Stimulated activated naive CD8-positive, alpha-beta T cell treated with anti-CD3 and anti-CD28 coated beads, Interleukin-15, Interleukin-2, amounts not matched to agents 100 ng/mL and 50 ng/mL, for 24 hours (primary cell): Measurements from ENCODE around the gene SPRY2.

Source experiments
- H3K27ac Mint-ChIP-seq: one replicate; pipeline ENCODE4 v1.8.0; 2021; ENCODE audit warnings: mild to moderate bottlenecking, mixed read lengths
- H3K27me3 Mint-ChIP-seq: one replicate; pipeline ENCODE4 v1.8.0; 2021; ENCODE audit warnings: mixed read lengths
- H3K36me3 Mint-ChIP-seq: one replicate; pipeline ENCODE4 v1.8.0; 2021; ENCODE audit warnings: low read depth, mixed read lengths
- H3K4me1 Mint-ChIP-seq: one replicate; pipeline ENCODE4 v1.8.0; 2021; ENCODE audit warnings: low read depth, mixed read lengths
- H3K4me3 Mint-ChIP-seq: one replicate; pipeline ENCODE4 v1.8.0; 2021; ENCODE audit warnings: mild to moderate bottlenecking, mixed read lengths
- H3K9me3 Mint-ChIP-seq: one replicate; pipeline ENCODE4 v1.8.0; 2021; ENCODE audit warnings: mixed read lengths

Gene SPRY2, protein sequence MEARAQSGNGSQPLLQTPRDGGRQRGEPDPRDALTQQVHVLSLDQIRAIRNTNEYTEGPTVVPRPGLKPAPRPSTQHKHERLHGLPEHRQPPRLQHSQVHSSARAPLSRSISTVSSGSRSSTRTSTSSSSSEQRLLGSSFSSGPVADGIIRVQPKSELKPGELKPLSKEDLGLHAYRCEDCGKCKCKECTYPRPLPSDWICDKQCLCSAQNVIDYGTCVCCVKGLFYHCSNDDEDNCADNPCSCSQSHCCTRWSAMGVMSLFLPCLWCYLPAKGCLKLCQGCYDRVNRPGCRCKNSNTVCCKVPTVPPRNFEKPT

DNA sequence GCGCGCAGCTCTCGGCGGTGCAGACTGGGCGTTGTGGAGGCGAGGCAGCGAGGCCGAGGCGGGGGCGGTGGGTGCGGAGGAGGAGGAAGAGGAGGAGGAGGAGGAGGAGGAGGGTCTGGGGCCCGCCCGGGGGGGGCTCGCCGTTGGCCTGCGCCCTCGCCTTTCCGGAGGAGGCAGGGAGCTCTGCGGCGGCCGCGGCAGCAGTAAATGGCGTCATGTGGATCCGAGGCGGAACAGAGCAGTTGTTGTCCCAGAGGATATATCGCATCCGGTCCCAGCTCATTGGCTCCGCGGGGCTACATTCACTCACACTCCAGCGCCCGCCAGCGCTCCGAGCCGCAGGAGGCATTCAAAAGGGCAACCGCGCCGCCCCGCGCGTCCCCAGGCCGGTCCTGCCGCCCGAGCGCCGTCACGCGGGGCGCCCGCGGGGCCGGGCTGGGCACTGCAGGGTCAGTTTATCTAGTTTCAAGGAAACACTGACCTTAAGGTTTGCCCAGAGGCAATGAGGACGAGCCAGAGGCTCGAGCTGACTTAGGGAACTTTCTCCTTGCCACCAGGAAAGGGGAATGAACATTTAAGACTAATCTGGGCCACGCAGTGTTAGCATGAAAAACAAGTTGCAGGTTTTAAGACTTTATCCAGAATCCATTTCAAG lies at the start of gene SPRY2:
Gene SPRY2, minus strand, starts transcription at position 26 of the 655 bp plus-strand sequence. CDS start 3,421 bp downstream, outside the sequence.
- Mint-ChIP-seq H3K27me3 (peaks cover 50% of the 10 kb centered on the region), H3K4me1 (peaks cover 19% of the 10 kb centered on the region), H3K27ac (no peak within 1 kb of the TSS), H3K9me3 (no peaks in the 10 kb centered on the region), H3K36me3 (no peaks in the 10 kb centered on the region), H3K4me3 (peak within 1 kb of the TSS; percentile 74)

DNA sequence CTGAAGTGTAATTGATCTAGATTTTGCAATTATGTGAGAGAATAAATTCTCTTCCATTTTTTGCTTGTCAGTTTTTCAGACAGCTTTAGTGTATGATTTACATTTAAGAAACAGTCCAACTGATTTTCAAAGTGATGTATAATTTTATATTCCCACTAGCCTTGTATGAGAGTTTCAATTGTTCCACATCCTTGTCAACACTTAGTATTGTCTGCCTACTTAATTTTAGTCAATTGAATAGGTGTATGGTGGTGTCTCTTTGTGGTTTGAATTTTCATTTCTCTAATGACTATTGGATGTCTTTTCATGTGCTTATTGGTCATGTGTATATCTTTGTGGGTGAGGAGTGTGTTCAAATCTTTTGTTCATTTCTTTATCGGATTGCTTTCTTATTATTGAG lies 49.4 kb upstream of the SPRY2 start:
- Mint-ChIP-seq H3K4me1 (peaks cover 8% of the 10 kb centered on the region), H3K36me3 (no peaks in the 10 kb centered on the region), H3K27ac (no peak overlapping the region), H3K4me3 (no peak overlapping the region), H3K9me3 (peaks cover 10% of the 10 kb centered on the region), H3K27me3 (no peaks in the 10 kb centered on the region)

DNA sequence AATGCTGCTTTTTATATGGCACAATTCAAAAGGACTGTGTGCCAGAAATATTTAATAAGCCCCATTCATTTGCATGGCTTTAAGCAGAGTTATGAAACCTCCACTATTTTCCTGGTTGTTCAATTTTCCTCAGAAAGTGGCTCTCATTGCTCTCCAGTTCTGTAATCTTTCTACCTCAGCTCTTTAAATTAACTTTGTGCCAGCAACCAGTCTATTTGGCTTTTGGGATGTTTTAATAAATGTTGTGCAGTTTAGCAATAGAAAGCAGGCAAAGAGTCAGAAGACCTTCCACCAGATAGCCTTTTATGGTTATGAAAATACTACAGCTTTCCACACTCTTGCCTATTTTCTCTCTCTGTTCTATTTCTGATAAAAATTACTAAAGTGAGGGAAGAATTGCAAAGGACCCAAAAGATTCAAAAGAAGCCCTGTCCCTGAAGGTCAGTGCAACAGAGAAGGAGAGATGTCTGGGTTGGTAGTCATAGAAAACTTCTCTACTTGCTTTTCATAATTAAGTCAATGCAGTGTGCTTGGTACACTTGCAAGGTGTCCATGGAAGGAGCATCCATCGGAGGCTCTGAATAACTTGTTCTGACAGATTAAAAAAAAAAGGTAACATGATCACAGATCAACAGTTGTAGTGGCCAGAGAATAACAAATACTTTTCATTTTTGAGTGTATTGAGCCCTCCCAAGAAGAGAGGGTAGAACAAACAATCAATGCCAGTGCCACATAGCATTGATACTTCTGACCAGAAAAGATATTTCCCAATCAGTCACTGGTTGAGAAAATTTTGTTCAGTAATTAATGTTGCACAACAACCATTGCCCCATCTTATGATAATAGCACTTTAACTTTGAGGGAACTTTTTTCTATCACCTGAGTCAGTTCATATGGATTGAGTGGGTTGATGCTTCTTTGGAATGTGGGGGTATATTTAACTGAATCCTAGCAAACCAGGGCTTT lies 48.4 kb upstream of the SPRY2 start:
- Mint-ChIP-seq H3K9me3 (peaks cover 9% of the 10 kb centered on the region), H3K4me1 (peaks cover 8% of the 10 kb centered on the region), H3K27me3 (no peaks in the 10 kb centered on the region), H3K4me3 (no peak overlapping the region), H3K27ac (no peak overlapping the region), H3K36me3 (no peaks in the 10 kb centered on the region)

DNA sequence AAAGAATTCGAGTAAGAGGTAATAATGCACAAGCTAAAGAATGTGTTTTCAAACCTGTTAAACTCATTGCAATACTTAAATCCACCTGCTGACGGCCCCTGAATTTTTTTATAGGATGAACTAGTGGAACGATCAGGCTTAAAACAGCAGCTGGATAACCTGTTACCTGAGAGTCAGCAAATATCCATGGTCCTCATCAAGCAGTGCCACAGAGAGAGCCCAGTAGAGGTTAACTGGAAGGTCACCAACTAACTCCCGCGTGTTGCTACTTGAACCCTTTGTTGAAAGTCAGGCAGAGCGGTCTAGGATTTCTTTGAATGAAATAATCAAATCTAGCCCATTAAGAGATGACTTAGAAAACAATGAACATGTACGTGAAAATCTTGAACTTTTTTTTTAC lies 47.6 kb upstream of the SPRY2 start:
- Mint-ChIP-seq H3K9me3 (peaks cover under 1% of the 10 kb centered on the region), H3K4me1 (peaks cover 8% of the 10 kb centered on the region), H3K4me3 (no peak overlapping the region), H3K36me3 (no peaks in the 10 kb centered on the region), H3K27me3 (no peaks in the 10 kb centered on the region), H3K27ac (no peak overlapping the region)

DNA sequence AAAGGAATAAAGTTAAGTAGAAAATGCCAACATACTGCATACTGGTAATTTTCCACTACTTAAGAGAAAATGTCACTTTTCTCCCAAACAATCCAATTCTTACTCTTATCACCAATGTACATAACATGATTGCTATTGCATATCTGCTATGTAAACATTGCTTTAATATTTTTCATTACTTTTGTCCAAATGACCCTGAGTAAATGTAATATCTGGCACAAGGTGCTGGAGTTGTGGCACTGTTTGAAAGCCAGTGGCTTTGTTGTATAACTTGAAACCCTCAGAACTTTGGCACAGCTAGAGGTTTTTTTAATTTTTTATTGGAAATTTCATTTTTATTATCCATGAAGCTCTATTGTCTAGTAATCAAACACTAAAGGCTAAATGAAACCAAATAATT lies 45.7 kb upstream of the SPRY2 start:
- Mint-ChIP-seq H3K27me3 (no peaks in the 10 kb centered on the region), H3K9me3 (no peaks in the 10 kb centered on the region), H3K36me3 (no peaks in the 10 kb centered on the region), H3K4me3 (no peak overlapping the region), H3K4me1 (peaks cover 8% of the 10 kb centered on the region), H3K27ac (no peak overlapping the region)

DNA sequence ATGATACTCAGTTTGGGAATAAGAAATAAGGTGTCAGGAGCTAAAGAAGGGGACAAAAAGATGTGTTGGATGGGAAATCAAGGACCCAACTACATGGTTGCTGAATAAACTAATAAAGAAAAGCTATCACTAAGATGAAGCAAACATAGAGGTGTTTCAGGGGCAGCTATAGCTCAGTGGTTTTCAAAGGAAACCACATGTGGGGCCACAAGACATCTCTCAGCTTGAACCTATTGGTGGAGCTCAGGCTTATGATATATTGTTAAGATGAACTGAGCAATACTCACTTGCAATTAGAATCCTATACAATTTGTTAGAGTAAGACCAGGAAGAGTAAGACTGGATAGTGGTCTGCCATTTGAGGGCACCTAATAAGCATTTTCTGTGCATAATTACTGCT lies 45.1 kb upstream of the SPRY2 start:
- no peaks in the 10 kb centered on the region for H3K9me3 Mint-ChIP-seq
- H3K4me1 Mint-ChIP-seq = peaks cover 8% of the 10 kb centered on the region
- H3K4me3 Mint-ChIP-seq = no peak overlapping the region
- H3K36me3 Mint-ChIP-seq = no peaks in the 10 kb centered on the region
- no peak overlapping the region for H3K27ac Mint-ChIP-seq
- H3K27me3 Mint-ChIP-seq = no peaks in the 10 kb centered on the region

DNA sequence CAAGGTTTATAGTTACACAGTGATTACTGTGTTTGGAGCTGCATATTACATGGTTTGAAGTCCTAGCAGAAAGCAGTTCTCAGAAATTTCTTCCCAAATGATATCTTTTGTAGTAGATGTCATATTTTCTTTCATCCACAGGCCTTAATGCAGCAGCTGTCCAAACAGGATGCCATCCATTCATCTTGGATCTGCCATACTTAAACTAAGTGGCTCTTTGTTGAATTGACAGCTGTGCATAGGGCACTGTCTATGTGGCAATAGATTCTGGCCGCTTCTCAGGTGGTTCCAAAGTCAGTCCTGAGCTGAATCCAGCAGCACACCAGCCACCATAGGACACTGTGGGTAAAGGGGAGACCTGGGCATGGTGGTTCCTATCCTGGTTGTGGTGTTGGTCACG lies 41.6 kb upstream of the SPRY2 start:
- no peak overlapping the region for H3K27ac Mint-ChIP-seq
- H3K27me3 Mint-ChIP-seq = no peaks in the 10 kb centered on the region
- H3K4me1 Mint-ChIP-seq = peaks cover 8% of the 10 kb centered on the region
- no peaks in the 10 kb centered on the region for H3K36me3 Mint-ChIP-seq
- H3K4me3 Mint-ChIP-seq = no peak overlapping the region
- no peaks in the 10 kb centered on the region for H3K9me3 Mint-ChIP-seq

DNA sequence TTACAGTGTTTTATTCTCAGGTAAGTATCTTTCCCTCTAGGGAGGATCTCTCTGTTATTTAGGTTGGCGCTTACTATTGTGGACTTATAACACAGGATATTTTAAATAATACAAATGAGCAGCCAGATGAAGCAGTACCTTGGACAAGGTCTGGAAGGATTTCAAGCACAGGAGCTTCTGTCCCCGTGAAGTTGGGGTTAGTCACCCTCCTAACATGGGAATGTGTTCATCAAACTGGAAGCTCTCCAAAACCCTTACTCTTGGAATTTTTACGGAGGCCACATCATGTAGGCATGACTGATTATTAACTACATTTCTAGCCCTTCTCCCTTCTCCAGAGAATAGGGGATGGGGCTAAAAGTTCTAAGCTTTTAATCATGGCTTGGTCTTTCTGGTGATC lies 38.3 kb upstream of the SPRY2 start:
- H3K9me3 Mint-ChIP-seq = no peaks in the 10 kb centered on the region
- no peak overlapping the region for H3K27ac Mint-ChIP-seq
- H3K4me1 Mint-ChIP-seq = no peaks in the 10 kb centered on the region
- H3K36me3 Mint-ChIP-seq = no peaks in the 10 kb centered on the region
- no peak overlapping the region for H3K4me3 Mint-ChIP-seq
- no peaks in the 10 kb centered on the region for H3K27me3 Mint-ChIP-seq

DNA sequence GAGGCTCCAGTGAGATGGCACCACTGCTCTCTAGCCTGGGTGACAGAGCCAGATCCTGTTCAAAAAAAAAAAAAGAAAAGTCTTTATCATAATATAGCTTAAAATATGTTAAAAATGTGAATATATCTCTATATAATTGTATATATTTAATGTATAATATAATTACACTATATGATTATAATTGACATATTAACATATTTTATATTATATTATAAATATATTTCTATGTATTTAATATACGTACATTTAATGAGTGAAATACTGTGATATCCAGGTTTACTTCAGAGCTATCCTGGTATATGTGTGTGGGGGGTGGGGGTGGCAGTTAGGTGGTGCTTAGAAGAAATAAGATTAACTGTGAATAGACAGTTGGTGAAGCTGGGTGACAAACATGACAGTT lies 35.6 kb upstream of the SPRY2 start:
- Mint-ChIP-seq H3K36me3 (no peaks in the 10 kb centered on the region), H3K27me3 (no peaks in the 10 kb centered on the region), H3K27ac (no peak overlapping the region)

DNA sequence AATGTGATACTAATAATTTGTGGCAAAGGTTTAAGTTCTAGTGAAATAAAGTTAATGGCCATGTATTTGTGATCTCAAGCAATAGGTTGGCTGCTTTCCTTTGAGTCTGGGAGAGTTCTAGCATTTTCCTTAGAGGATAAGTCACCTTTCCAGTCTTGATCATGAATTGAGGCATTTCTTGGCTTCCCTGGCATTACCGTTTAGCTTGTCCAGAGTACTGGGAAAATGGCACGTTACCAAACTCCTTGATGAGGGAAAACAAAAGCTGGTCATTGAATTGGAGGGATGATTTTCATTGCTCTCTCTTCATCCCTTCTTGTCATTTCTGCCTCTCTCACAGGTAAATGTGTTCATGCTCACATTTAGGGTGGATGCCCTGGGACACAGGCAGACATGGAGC lies 34.0 kb upstream of the SPRY2 start:
- Mint-ChIP-seq H3K27me3 (no peaks in the 10 kb centered on the region), H3K27ac (no peak overlapping the region), H3K36me3 (no peaks in the 10 kb centered on the region), H3K4me3 (no peak overlapping the region), H3K4me1 (no peaks in the 10 kb centered on the region), H3K9me3 (no peaks in the 10 kb centered on the region)

More for the DNA sequence above, 35.6 kb upstream of the SPRY2 start:
- H3K9me3 Mint-ChIP-seq = no peaks in the 10 kb centered on the region
- H3K4me1 Mint-ChIP-seq = no peaks in the 10 kb centered on the region
- H3K4me3 Mint-ChIP-seq = no peak overlapping the region

DNA sequence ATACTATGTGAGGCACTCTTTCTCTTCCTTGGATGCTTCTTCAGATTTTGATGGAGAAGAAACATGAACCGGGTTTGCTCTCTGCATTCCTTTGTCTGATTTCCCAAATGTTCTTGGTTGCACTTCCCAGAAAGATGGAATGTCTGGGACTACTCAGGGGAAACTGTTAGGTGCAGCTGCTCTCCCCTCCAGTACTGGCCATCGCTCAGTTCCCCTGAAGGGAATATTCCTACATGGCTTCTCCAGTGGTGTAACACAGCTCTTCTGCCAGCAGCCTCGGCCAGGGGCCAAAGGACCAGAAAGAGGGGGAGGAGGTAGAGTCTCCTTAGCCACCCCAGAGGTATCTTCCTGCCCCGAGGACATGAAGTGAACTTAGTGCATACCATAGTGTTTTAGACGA lies 33.5 kb upstream of the SPRY2 start:
- no peaks in the 10 kb centered on the region for H3K27me3 Mint-ChIP-seq

DNA sequence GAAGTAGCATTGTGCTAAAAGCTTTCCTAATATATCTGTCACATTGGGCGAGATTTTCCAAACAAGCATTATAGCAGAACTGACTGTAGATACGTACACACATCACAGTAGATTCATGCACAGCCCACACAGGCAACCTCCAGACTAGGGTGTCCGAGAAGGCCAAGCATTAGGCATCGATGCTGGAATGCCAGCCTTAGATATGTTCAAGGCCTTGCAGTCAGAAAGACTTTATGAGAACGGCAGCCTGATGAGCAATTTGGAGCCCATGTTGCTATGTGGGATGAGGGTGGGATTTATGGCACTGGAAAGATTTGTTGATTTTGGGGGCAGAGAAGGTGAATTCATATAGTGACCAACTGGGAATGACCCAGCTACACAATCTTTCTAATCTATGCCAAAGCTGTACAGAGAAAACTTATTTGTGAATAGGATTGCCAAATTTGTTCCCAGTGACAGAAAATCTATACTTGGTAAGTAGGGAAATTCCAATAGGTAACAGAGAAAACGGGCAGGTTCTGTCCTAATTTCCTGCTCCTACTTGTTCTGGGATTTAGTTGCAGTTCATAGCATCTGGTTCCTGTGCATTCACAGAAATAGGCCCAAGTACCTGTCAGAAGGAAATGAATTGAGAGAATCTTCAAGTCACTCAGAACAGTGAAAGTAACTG lies 31.0 kb upstream of the SPRY2 start:
- Mint-ChIP-seq H3K27me3 (no peaks in the 10 kb centered on the region), H3K4me1 (no peaks in the 10 kb centered on the region), H3K9me3 (no peaks in the 10 kb centered on the region), H3K4me3 (no peak overlapping the region), H3K27ac (no peak overlapping the region), H3K36me3 (no peaks in the 10 kb centered on the region)

More for the DNA sequence above, 33.5 kb upstream of the SPRY2 start:
- H3K4me3 Mint-ChIP-seq = no peak overlapping the region
- no peaks in the 10 kb centered on the region for H3K4me1 Mint-ChIP-seq
- H3K27ac Mint-ChIP-seq = no peak overlapping the region
- no peaks in the 10 kb centered on the region for H3K36me3 Mint-ChIP-seq
- no peaks in the 10 kb centered on the region for H3K9me3 Mint-ChIP-seq

DNA sequence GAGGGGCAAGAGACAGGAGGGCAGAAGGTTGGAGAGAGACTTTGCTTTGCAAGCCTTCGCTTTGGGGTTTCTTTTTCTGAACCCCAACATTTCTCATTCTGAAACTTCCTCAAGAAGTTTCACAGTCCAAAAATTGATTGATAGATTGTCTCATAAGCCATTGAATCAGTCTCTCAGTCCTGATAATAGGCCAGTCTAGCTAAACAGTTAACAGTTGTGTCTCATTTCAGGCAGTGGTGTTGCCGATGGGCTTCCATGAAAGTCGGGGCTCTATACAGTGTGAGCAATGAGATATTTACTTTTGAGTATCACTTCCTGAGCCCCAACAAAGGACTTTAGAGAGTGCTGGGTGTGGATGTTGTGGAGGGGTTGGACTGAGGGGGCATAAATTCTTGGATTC lies 26.5 kb upstream of the SPRY2 start:
- Mint-ChIP-seq H3K27me3 (no peaks in the 10 kb centered on the region), H3K4me1 (no peaks in the 10 kb centered on the region), H3K4me3 (no peak overlapping the region), H3K9me3 (no peaks in the 10 kb centered on the region), H3K36me3 (no peaks in the 10 kb centered on the region), H3K27ac (no peak overlapping the region)

DNA sequence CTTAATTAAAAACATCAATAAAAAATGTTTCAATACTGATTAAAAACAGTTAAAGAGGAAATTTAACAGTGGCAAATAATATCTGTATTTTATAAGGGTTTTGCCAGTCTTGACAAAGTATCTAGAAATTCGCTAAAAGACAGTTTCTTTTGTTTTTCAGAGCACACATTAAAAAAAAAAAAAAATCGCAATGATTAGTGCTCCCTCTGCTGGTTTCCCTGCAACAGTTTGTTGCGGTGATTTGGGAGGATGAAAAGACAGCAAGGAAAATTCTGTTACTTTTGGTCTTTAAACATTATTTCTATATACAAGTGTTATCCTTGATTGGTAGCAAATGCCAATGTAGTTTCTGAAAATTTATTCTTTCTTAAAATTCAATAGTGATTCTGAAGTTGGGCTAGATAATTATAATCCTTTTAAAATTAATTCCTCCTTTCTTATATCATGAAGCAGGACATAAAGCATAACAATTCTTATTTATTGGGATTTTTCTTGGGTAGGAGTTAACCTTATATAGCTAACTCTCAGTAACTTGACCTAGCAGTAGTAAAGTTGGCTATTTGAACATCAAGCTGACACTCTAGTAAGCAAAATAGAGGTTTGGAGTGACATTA lies 23.1 kb upstream of the SPRY2 start:
- Mint-ChIP-seq H3K27me3 (no peaks in the 10 kb centered on the region), H3K36me3 (no peaks in the 10 kb centered on the region), H3K9me3 (no peaks in the 10 kb centered on the region), H3K27ac (no peak overlapping the region), H3K4me3 (no peak overlapping the region), H3K4me1 (no peaks in the 10 kb centered on the region)
